ENCODE data around the gene ZNF543. TPM values are rescaled to one million over a fixed set of nuclear protein-coding genes. Genes with fewer than 3 reads are reported as not detected.

Gene ZNF543
- total RNA-seq, 2 experiments from 2014 or later: 6.3 to 7.0 TPM

GRCh38 chr19:57376151-57376550 is 55.9 kb downstream of the ZNF543 start:
- Mint-ChIP-seq H3K27ac (no peak overlapping the region), H3K27me3 (no peaks in the 10 kb centered on the region), H3K4me1 (ENCODE audit: low read depth) (no peaks in the 10 kb centered on the region), H3K36me3 (ENCODE audit: low read depth) (peaks cover 83% of the 10 kb centered on the region), H3K9me3 (peaks cover 64% of the 10 kb centered on the region), H3K4me3 (no peak overlapping the region)
- ChIA-PET POLR2A (no interaction called here), CTCF (no interaction called here)
- no peak for DNase-seq
- TF ChIP-seq CTCF (IDR thresholded peaks at IDR 0.05): no peak
- intact Hi-C loops (cut with micrococcal nuclease): no loop called here
- no peak for ATAC-seq

GRCh38 chr19:57377498-57378146 is 57.4 kb downstream of the ZNF543 start:
- DNase-seq: no peak
- TF ChIP-seq CTCF (IDR thresholded peaks at IDR 0.05): no peak
- Mint-ChIP-seq H3K36me3 (ENCODE audit: low read depth) (peaks cover 69% of the 10 kb centered on the region), H3K4me3 (no peak overlapping the region), H3K4me1 (ENCODE audit: low read depth) (no peaks in the 10 kb centered on the region), H3K9me3 (peaks cover 62% of the 10 kb centered on the region), H3K27me3 (no peaks in the 10 kb centered on the region), H3K27ac (no peak overlapping the region)
- ChIA-PET CTCF (no interaction called here), POLR2A (interaction anchor here (0.9 kb wide), 1 partner anchor 12 kb away, joined by 3 read pairs; the partner anchor contains the start of gene ZNF548)
- no peak for ATAC-seq
- intact Hi-C loops (cut with micrococcal nuclease): no loop called here

Other genes with a start within 250 kb of the ZNF543 start
- not detected for gene USP29, start 200.5 kb upstream of the ZNF543 start, total RNA-seq
- gene ZIM3, start 175.3 kb upstream of the ZNF543 start, total RNA-seq: not detected
- not detected for gene DUXA, start 153.0 kb upstream of the ZNF543 start, total RNA-seq
- 10 to 100 TPM; 20.7 to 22.4 TPM for gene ZNF264, start 129.0 kb upstream of the ZNF543 start, total RNA-seq
- 1 to 10 TPM in 1 of 2 experiments, under 1 TPM in 1; 0.96 to 1.4 TPM for gene AURKC, start 89.4 kb upstream of the ZNF543 start, total RNA-seq
- 1 to 10 TPM; 7.6 to 7.8 TPM for gene ZNF805, start 79.8 kb upstream of the ZNF543 start, total RNA-seq
- gene ZNF460, start 40.0 kb upstream of the ZNF543 start, total RNA-seq: 10 to 100 TPM; 59.1 to 63.1 TPM
- 1 to 10 TPM; 6.6 to 6.7 TPM for gene ZNF304, start 30.8 kb downstream of the ZNF543 start, total RNA-seq
- 1 to 10 TPM; 6.0 to 7.4 TPM for gene TRAPPC2B, start 43.1 kb downstream of the ZNF543 start, total RNA-seq
- gene ZNF547, start 43.1 kb downstream of the ZNF543 start, total RNA-seq: 1 to 10 TPM; 1.3 to 1.5 TPM
- 10 to 100 TPM; 23.9 to 24.6 TPM for gene ZNF548, start 69.4 kb downstream of the ZNF543 start, total RNA-seq
- gene ZNF17, start 90.7 kb downstream of the ZNF543 start, total RNA-seq: 1 to 10 TPM; 5.7 to 8.8 TPM
- 10 to 100 TPM; 19.5 to 20.0 TPM for gene ZNF749, start 114.9 kb downstream of the ZNF543 start, total RNA-seq
- gene VN1R1, start 136.7 kb downstream of the ZNF543 start, total RNA-seq: under 1 TPM in 1 of 2 experiments, not detected in 1; 0.18 TPM
- gene ZNF772, start 157.1 kb downstream of the ZNF543 start, total RNA-seq: 1 to 10 TPM; 5.0 to 5.6 TPM
- 1 to 10 TPM; 5.1 to 6.1 TPM for gene ZNF419, start 167.3 kb downstream of the ZNF543 start, total RNA-seq
- 1 to 10 TPM; 5.7 to 7.1 TPM for gene ZNF773, start 179.5 kb downstream of the ZNF543 start, total RNA-seq
- 1 to 10 TPM; 3.5 to 4.0 TPM for gene ZNF549, start 206.9 kb downstream of the ZNF543 start, total RNA-seq
- 10 to 100 TPM; 10.3 to 13.5 TPM for gene ZNF550, start 239.4 kb downstream of the ZNF543 start, total RNA-seq